Fibroblast of mammary gland (primary cell): Measurements from ENCODE around the gene SERGEF.
"Not testable (repeated sequence)": the region's sequence is repeated elsewhere in the genome, so short reads cannot be mapped to it uniquely, and the experiment has no call there.

ENCODE experiments used
- DNase-seq: peaks from one replicate; pipeline ENCODE4 v3.0.0-alpha.2; 2010; ENCODE audit warnings: low read depth
- H3K4me3 ChIP-seq: 2 replicates; pipeline ENCODE4 v1.5.1; 2011; ENCODE audit warnings: low read depth, mild to moderate bottlenecking, low read length, moderate library complexity; ENCODE audit not compliant: control insufficient read depth
- CTCF ChIP-seq: conservative IDR thresholded peaks from 2 replicates; pipeline ENCODE4 v1.5.1; 2011; ENCODE audit warnings: low read depth, low read length, inconsistent platforms; ENCODE audit not compliant: control insufficient read depth, insufficient read depth

SERGEF gene

GRCh38 chr11:17907046-17907445, 105.8 kb downstream of the SERGEF start:
- no peak for TF ChIP-seq CTCF
- DNase-seq, result no peak
- no peak overlapping the region for H3K4me3 ChIP-seq

- H3K4me3 ChIP-seq, result no peak overlapping the region
- DNase-seq, result no peak
- no peak for TF ChIP-seq CTCF
These were observed 106.4 kb downstream of the SERGEF start for GRCh38 chr11:17906436-17906835.

- H3K4me3 ChIP-seq, result no peak overlapping the region
- DNase-seq, result no peak
- TF ChIP-seq CTCF, result no peak
These were observed 107.4 kb downstream of the SERGEF start for GRCh38 chr11:17905477-17905876.

- H3K4me3 ChIP-seq, result no peak overlapping the region
- DNase-seq, result no peak
- no peak for TF ChIP-seq CTCF
These were observed 111.4 kb downstream of the SERGEF start for GRCh38 chr11:17901481-17901880.

GRCh38 chr11:17898782-17899181, 114.1 kb downstream of the SERGEF start:
- H3K4me3 ChIP-seq, result no peak overlapping the region
- TF ChIP-seq CTCF, result no peak
- DNase-seq, result no peak

GRCh38 chr11:17898071-17898470, 114.8 kb downstream of the SERGEF start:
- no peak overlapping the region for H3K4me3 ChIP-seq
- TF ChIP-seq CTCF, result no peak
- DNase-seq, result no peak

GRCh38 chr11:17897495-17897894, 115.4 kb downstream of the SERGEF start:
- H3K4me3 ChIP-seq, result no peak overlapping the region
- TF ChIP-seq CTCF, result no peak
- DNase-seq, result no peak

GRCh38 chr11:17896496-17897151, 116.2 kb downstream of the SERGEF start:
- DNase-seq, result not testable (repeated sequence)

More at GRCh38 chr11:17896496-17897151, 116.2 kb downstream of the SERGEF start:
- H3K4me3 ChIP-seq, result not testable (repeated sequence)
